HEK293 (cell line): ENCODE data around the gene FTMT.

Source experiments
- ZNF16 ChIP-seq: fragments of 450-650 bp; formaldehyde crosslinking; IDR thresholded peaks from 2 replicates; pipeline ENCODE4 v1.5.1; 2016; ENCODE audit warnings: low read depth, missing biosample characterization, missing genetic modification characterization
- TF ChIP-seq, protein P1 (sequence below): fragments of 450-650 bp; formaldehyde crosslinking; IDR thresholded peaks from 2 replicates; pipeline ENCODE4 v1.5.1; 2016; ENCODE audit warnings: missing biosample characterization, missing genetic modification characterization, low read depth

DNA sequence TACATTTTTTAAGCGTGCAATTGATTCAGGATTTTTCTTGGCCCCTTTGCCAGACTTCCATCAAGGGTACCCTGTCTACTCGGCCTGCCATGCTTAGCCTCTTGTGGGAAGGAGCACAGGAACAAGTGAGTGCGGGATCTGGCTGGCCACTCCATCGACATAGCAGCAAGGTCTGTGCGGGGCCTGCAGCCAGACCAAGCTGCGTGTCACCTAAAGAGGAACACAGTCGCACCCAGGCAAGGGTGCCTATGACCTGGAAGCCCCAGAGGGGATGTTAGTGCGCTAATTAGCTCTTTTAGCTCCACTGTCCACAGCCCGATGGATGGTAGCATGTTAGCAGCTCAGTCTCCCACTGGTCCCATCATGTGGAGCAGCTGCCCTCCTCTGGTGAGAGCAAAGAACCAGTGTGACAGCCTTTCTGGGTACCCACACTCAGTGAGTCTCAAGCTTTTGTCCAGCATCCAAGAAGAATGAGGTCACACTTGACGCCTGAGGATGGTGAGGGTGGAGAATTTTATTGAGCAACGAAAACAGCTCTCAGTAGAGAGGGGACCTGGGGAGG, 38.7 kb downstream of the FTMT start:
- no peak for TF ChIP-seq ZNF16
- TF ChIP-seq, protein P1, sequence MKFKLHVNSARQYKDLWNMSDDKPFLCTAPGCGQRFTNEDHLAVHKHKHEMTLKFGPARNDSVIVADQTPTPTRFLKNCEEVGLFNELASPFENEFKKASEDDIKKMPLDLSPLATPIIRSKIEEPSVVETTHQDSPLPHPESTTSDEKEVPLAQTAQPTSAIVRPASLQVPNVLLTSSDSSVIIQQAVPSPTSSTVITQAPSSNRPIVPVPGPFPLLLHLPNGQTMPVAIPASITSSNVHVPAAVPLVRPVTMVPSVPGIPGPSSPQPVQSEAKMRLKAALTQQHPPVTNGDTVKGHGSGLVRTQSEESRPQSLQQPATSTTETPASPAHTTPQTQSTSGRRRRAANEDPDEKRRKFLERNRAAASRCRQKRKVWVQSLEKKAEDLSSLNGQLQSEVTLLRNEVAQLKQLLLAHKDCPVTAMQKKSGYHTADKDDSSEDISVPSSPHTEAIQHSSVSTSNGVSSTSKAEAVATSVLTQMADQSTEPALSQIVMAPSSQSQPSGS: no peak
